ENCODE measurements around the gene DHRSX.
"Not testable (repeated sequence)": the region's sequence is repeated elsewhere in the genome, so short reads cannot be mapped to it uniquely, and the experiment has no call there.

Gene DHRSX

GRCh38 chrX:2350703-2351102 lies 150.1 kb downstream of the DHRSX start:
- DNase-seq (ENCODE audit: low spot score): not testable (repeated sequence)

- not testable (repeated sequence) for DNase-seq (ENCODE audit: low spot score)
These were observed 150.7 kb downstream of the DHRSX start for GRCh38 chrX:2350036-2350435.

GRCh38 chrX:2348211-2348610 lies 152.6 kb downstream of the DHRSX start:
- DNase-seq (ENCODE audit: low spot score): no peak

GRCh38 chrX:2346158-2346557 lies 154.6 kb downstream of the DHRSX start:
- no peak for DNase-seq (ENCODE audit: low spot score)

- no peak for DNase-seq (ENCODE audit: low spot score)
These were observed 155.2 kb downstream of the DHRSX start for GRCh38 chrX:2345562-2345961.

GRCh38 chrX:2343413-2343812 lies 157.4 kb downstream of the DHRSX start:
- DNase-seq (ENCODE audit: low spot score): no peak

GRCh38 chrX:2342874-2343273 lies 157.9 kb downstream of the DHRSX start:
- no peak for DNase-seq (ENCODE audit: low spot score)

GRCh38 chrX:2342281-2342688 lies 158.5 kb downstream of the DHRSX start:
- no peak for DNase-seq (ENCODE audit: low spot score)

- no peak for DNase-seq (ENCODE audit: low spot score)
These were observed 159.8 kb downstream of the DHRSX start for GRCh38 chrX:2340991-2341390.

GRCh38 chrX:2336181-2336580 lies 164.6 kb downstream of the DHRSX start:
- no peak for DNase-seq (ENCODE audit: low spot score)

- no peak for DNase-seq (ENCODE audit: low spot score)
These were observed 166.5 kb downstream of the DHRSX start for GRCh38 chrX:2334237-2334636.

- DNase-seq (ENCODE audit: low spot score): no peak
These were observed 168.5 kb downstream of the DHRSX start for GRCh38 chrX:2332252-2332651.

GRCh38 chrX:2330910-2331309 lies 169.9 kb downstream of the DHRSX start:
- no peak for DNase-seq (ENCODE audit: low spot score)

GRCh38 chrX:2330487-2330886 lies 170.3 kb downstream of the DHRSX start:
- DNase-seq (ENCODE audit: low spot score): no peak

GRCh38 chrX:2327423-2327822 lies 173.4 kb downstream of the DHRSX start:
- no peak for DNase-seq (ENCODE audit: low spot score)

GRCh38 chrX:2325076-2325784 lies 175.5 kb downstream of the DHRSX start:
- DNase-seq (ENCODE audit: low spot score): no peak

- no peak for DNase-seq (ENCODE audit: low spot score)
These were observed 176.6 kb downstream of the DHRSX start for GRCh38 chrX:2324151-2324550.

- no peak for DNase-seq (ENCODE audit: low spot score)
These were observed 179.4 kb downstream of the DHRSX start for GRCh38 chrX:2321411-2321810.

GRCh38 chrX:2320580-2321327 lies 180.0 kb downstream of the DHRSX start:
- no peak for DNase-seq (ENCODE audit: low spot score)

- no peak for DNase-seq (ENCODE audit: low spot score)
These were observed 180.7 kb downstream of the DHRSX start for GRCh38 chrX:2320089-2320488.

- no peak for DNase-seq (ENCODE audit: low spot score)
These were observed 182.4 kb downstream of the DHRSX start for GRCh38 chrX:2318371-2318770.

GRCh38 chrX:2317527-2318055 lies 183.2 kb downstream of the DHRSX start:
- no peak for DNase-seq (ENCODE audit: low spot score)

- DNase-seq (ENCODE audit: low spot score): no peak
These were observed 184.2 kb downstream of the DHRSX start for GRCh38 chrX:2316534-2316933.

Data from germinal center (tissue), 1 donor.